GM23338 (cell line): ENCODE measurements around the gene TMEM50A. TPM values are rescaled to one million over a fixed set of nuclear protein-coding genes. Genes with fewer than 3 reads are reported as not detected.
"Not testable (repeated sequence)": the region's sequence is repeated elsewhere in the genome, so short reads cannot be mapped to it uniquely, and the experiment has no call there.

Experiments used
- ATAC-seq: fragments of 200-7000 bp; cut with Tn5 transposase; 3 replicates; pipeline ENCODE4 v1.9.1; 2020
- DNase-seq: peaks from one replicate; pipeline ENCODE4 v3.0.0-alpha.2; 2015; ENCODE audit warnings: low spot score
- H2AFZ ChIP-seq: fragments of 200-600 bp; sonication (generic); 2 replicates; pipeline ENCODE4 v1.8.0; 2016; ENCODE audit warnings: antibody characterized with exemption, mild to moderate bottlenecking, moderate library complexity
- H3F3A ChIP-seq: fragments of 200-600 bp; sonication (generic); replicated peaks from 2 replicates; pipeline ENCODE4 v1.8.0; 2017; ENCODE audit warnings: antibody characterized with exemption, mixed run types, low read depth
- H3K27ac ChIP-seq: fragments of 200-600 bp; sonication (generic); 2 replicates; pipeline ENCODE4 v1.6.1; 2016; ENCODE audit warnings: low read depth
- H3K27me3 ChIP-seq: fragments of 200-600 bp; sonication (generic); 2 replicates; pipeline ENCODE4 v1.8.0; 2016; ENCODE audit warnings: mild to moderate bottlenecking, mixed run types, moderate library complexity; ENCODE audit not compliant: insufficient read depth
- H3K36me3 ChIP-seq: fragments of 200-600 bp; sonication (generic); 2 replicates; pipeline ENCODE4 v1.8.0; 2016; ENCODE audit warnings: mild to moderate bottlenecking; ENCODE audit not compliant: insufficient read depth
- H3K4me1 ChIP-seq: fragments of 200-600 bp; sonication (generic); 2 replicates; pipeline ENCODE4 v1.8.0; 2016; ENCODE audit warnings: mild to moderate bottlenecking, moderate library complexity; ENCODE audit not compliant: insufficient read depth
- H3K4me2 ChIP-seq: fragments of 200-600 bp; sonication (generic); 2 replicates; pipeline ENCODE4 v1.7.1; 2017; ENCODE audit warnings: mixed run types
- H3K4me3 ChIP-seq: fragments of 200-600 bp; sonication (generic); 2 replicates; pipeline ENCODE4 v1.6.1; 2016; ENCODE audit warnings: mixed run types
- H3K79me2 ChIP-seq: fragments of 200-600 bp; sonication (generic); replicated peaks from 2 replicates; pipeline ENCODE4 v1.8.0; 2017; ENCODE audit warnings: mild to moderate bottlenecking; ENCODE audit not compliant: insufficient read depth
- H3K9me2 ChIP-seq: fragments of 200-600 bp; sonication (generic); 2 replicates; pipeline ENCODE4 v1.8.0; 2017; ENCODE audit not compliant: insufficient read depth
- H4K20me1 ChIP-seq: fragments of 200-600 bp; sonication (generic); replicated peaks from 2 replicates; pipeline ENCODE4 v1.8.0; 2017; ENCODE audit warnings: mild to moderate bottlenecking; ENCODE audit not compliant: insufficient read depth
- H3K27ac Mint-ChIP-seq: 2 replicates; pipeline ENCODE4 v1.8.0; 2020; ENCODE audit warnings: inconsistent platforms, mild to moderate bottlenecking, moderate library complexity, mixed read lengths
- H3K27me3 Mint-ChIP-seq: 3 replicates; pipeline ENCODE4 v1.8.0; 2022; ENCODE audit warnings: low read depth, mild to moderate bottlenecking, moderate library complexity, mixed read lengths, inconsistent platforms; ENCODE audit not compliant: insufficient read depth, poor library complexity
- H3K36me3 Mint-ChIP-seq: 3 replicates; pipeline ENCODE4 v1.8.0; 2021; ENCODE audit warnings: low read depth, mild to moderate bottlenecking, inconsistent platforms, moderate library complexity, mixed read lengths
- H3K4me1 Mint-ChIP-seq: 3 replicates; pipeline ENCODE4 v1.8.0; 2020; ENCODE audit warnings: mild to moderate bottlenecking, inconsistent platforms, mixed read lengths
- H3K4me3 Mint-ChIP-seq: 3 replicates; pipeline ENCODE4 v1.8.0; 2021; ENCODE audit warnings: moderate library complexity, mild to moderate bottlenecking, inconsistent platforms, mixed read lengths
- H3K9me3 Mint-ChIP-seq: 3 replicates; pipeline ENCODE4 v1.8.0; 2020; ENCODE audit warnings: moderate library complexity, mild to moderate bottlenecking, inconsistent platforms, mixed read lengths
- CREB1 ChIP-seq: fragments of 250-450 bp; sonication (Bioruptor Pico); IDR thresholded peaks from 2 replicates; pipeline ENCODE4 v1.5.0; 2020; ENCODE audit warnings: low read depth, mild to moderate bottlenecking, moderate library complexity
- ETS1 ChIP-seq: IDR thresholded peaks from 2 replicates; pipeline ENCODE4 v1.6.1; 2016; ENCODE audit warnings: antibody characterized with exemption
- EZH2 ChIP-seq: fragments of 200-600 bp; sonication (generic); IDR thresholded peaks from one replicate; pipeline ENCODE4 v1.8.0; 2017; ENCODE audit warnings: antibody characterized with exemption, mild to moderate bottlenecking, low read depth; ENCODE audit not compliant: unreplicated experiment
- POLR2AphosphoS5 ChIP-seq: IDR thresholded peaks from 2 replicates; pipeline ENCODE4 v1.6.1; 2016; ENCODE audit warnings: antibody characterized with exemption, low read depth
- REST ChIP-seq: IDR thresholded peaks from one replicate; pipeline ENCODE4 v1.6.1; 2018; ENCODE audit warnings: antibody characterized with exemption; ENCODE audit not compliant: unreplicated experiment
- ZNF114 ChIP-seq: fragments of 250-450 bp; sonication (Bioruptor Pico); IDR thresholded peaks from 2 replicates; pipeline ENCODE4 v1.5.0; 2020; ENCODE audit warnings: mild to moderate bottlenecking, moderate library complexity
- polyA plus RNA-seq: library from polyadenylated mRNA; unstranded; fragments of >200 nt; fragmentation: Nextera tagmentation; extraction: Ambion mirVana; gene quantifications from 2 replicates; pipeline ENCODE4 v1.2.1, GENCODE V29; 2016
- total RNA-seq: library from RNA; depleted of rRNA; stranded (reverse); fragments of >200 nt; shearing (Covaris generic); gene quantifications from 2 replicates; pipeline ENCODE4 v1.2.3, GENCODE V29; 2014

Gene TMEM50A
- total and polyA plus RNA-seq, 2 experiments from 2014 or later: 71.4 to 181 TPM

GRCh38 chr1:25337483-25338187 lies 499 bp upstream of the TMEM50A start:
- H3K4me3 ChIP-seq: peak overlapping the region; percentile 98
- peak; percentile 71 for ATAC-seq
- DNase-seq, H3K36me3 Mint-ChIP-seq, H2AFZ ChIP-seq, H4K20me1 ChIP-seq, H3F3A ChIP-seq, H3K27me3 ChIP-seq, H3K36me3 ChIP-seq, H3K27me3 Mint-ChIP-seq, H3K9me3 Mint-ChIP-seq, H3K9me2 ChIP-seq, H3K27ac ChIP-seq, H3K4me1 ChIP-seq, H3K27ac Mint-ChIP-seq: not testable (repeated sequence)
- TF ChIP-seq POLR2AphosphoS5: peak; percentile 56; the same call in 1 of the 2 replicates
- H3K79me2 ChIP-seq: peaks cover 42% of the 10 kb centered on the region
- H3K4me3 Mint-ChIP-seq: peak overlapping the region; percentile 88; the same call in 2 of the 3 replicates
- peaks cover 19% of the 10 kb centered on the region for H3K4me1 Mint-ChIP-seq
- peak overlapping the region; percentile 87 for H3K4me2 ChIP-seq

GRCh38 chr1:25338986-25339385 lies 852 bp downstream of the TMEM50A start:
- no peak overlapping the region for H2AFZ ChIP-seq
- H3K9me3 Mint-ChIP-seq: no peaks in the 10 kb centered on the region

More at GRCh38 chr1:25338986-25339385, 852 bp downstream of the TMEM50A start:
- Histone ChIP-seq H3K9me2 (no peaks in the 10 kb centered on the region), H3K27ac (peak overlapping the region; percentile 98), H3K36me3 (no peaks in the 10 kb centered on the region), H3K4me2 (peak overlapping the region; percentile 87), H3K27me3 (no peaks in the 10 kb centered on the region), H3K79me2 (peaks cover 52% of the 10 kb centered on the region), H3F3A (peaks cover 3% of the 10 kb centered on the region), H3K4me3 (peak overlapping the region; percentile 98), H4K20me1 (peaks cover 15% of the 10 kb centered on the region), H3K4me1 (peaks cover 10% of the 10 kb centered on the region)
- peak overlapping the region; percentile 87; the same call in 1 of the 2 replicates for H3K27ac Mint-ChIP-seq
- H3K36me3 Mint-ChIP-seq: peaks cover 15% of the 10 kb centered on the region
- DNase-seq: no peak
- no peak for ATAC-seq
- no peak for TF ChIP-seq REST
- TF ChIP-seq ETS1: no peak
- TF ChIP-seq ZNF114 (CRISPR knock-in tag): no peak
- TF ChIP-seq EZH2: no peak
- TF ChIP-seq POLR2AphosphoS5: no peak
- no peak for TF ChIP-seq CREB1 (CRISPR knock-in tag)
- peaks cover 19% of the 10 kb centered on the region for H3K4me1 Mint-ChIP-seq
- peaks cover 8% of the 10 kb centered on the region for H3K27me3 Mint-ChIP-seq
- H3K4me3 Mint-ChIP-seq: peak overlapping the region; percentile 88
